Loucy (cell line): ENCODE results near the gene TSSK2.
"Not testable (repeated sequence)": the region's sequence is repeated elsewhere in the genome, so short reads cannot be mapped to it uniquely, and the experiment has no call there.

Source experiments
- H2AFZ ChIP-seq: fragments of 200-600 bp; sonication (generic); 2 replicates; pipeline ENCODE4 v1.6.0; 2016; ENCODE audit warnings: antibody characterized with exemption, mild to moderate bottlenecking, low read length, moderate library complexity
- H3F3A ChIP-seq: fragments of 200-600 bp; 2 replicates; pipeline ENCODE4 v1.6.0; 2016; ENCODE audit warnings: antibody characterized with exemption, low read depth, mild to moderate bottlenecking
- H3K27me3 ChIP-seq: fragments of 200-600 bp; sonication (generic); 2 replicates; pipeline ENCODE4 v1.6.1; 2014; ENCODE audit warnings: low read length, mild to moderate bottlenecking; ENCODE audit not compliant: insufficient read depth, poor library complexity, severe bottlenecking
- H3K36me3 ChIP-seq: fragments of 200-600 bp; sonication (generic); 2 replicates; pipeline ENCODE4 v1.6.1; 2016; ENCODE audit warnings: low read length; ENCODE audit not compliant: insufficient read depth
- H3K4me1 ChIP-seq: fragments of 200-600 bp; sonication (generic); 2 replicates; pipeline ENCODE4 v1.5.1; 2014; ENCODE audit warnings: low read length, mild to moderate bottlenecking; ENCODE audit not compliant: insufficient read depth, poor library complexity, severe bottlenecking
- H3K4me2 ChIP-seq: fragments of 200-600 bp; sonication (generic); 2 replicates; pipeline ENCODE4 v1.6.0; 2014; ENCODE audit warnings: antibody characterized with exemption, low read length, low read depth, mild to moderate bottlenecking; ENCODE audit not compliant: poor library complexity, severe bottlenecking
- H3K4me3 ChIP-seq: fragments of 200-600 bp; sonication (generic); 2 replicates; pipeline ENCODE4 v1.5.1; 2014; ENCODE audit warnings: low read length, mild to moderate bottlenecking, mixed read lengths; ENCODE audit not compliant: poor library complexity, severe bottlenecking
- H3K79me2 ChIP-seq: fragments of 200-600 bp; sonication (generic); 2 replicates; pipeline ENCODE4 v1.6.1; 2014; ENCODE audit warnings: low read length; ENCODE audit not compliant: insufficient read depth
- H3K9ac ChIP-seq: fragments of 200-600 bp; sonication (generic); 2 replicates; pipeline ENCODE4 v1.6.0; 2014; ENCODE audit warnings: mild to moderate bottlenecking, low read depth, low read length, moderate library complexity; ENCODE audit not compliant: poor library complexity, severe bottlenecking
- H3K9me2 ChIP-seq: fragments of 200-600 bp; sonication (generic); replicated peaks from 2 replicates; pipeline ENCODE4 v1.6.1; 2016; ENCODE audit warnings: low read depth, low read length, mixed read lengths
- H3K9me3 ChIP-seq: fragments of 200-600 bp; sonication (generic); 2 replicates; pipeline ENCODE4 v1.6.1; 2014; ENCODE audit warnings: mild to moderate bottlenecking, antibody characterized with exemption, low read length, low read depth; ENCODE audit not compliant: insufficient read depth
- H4K20me1 ChIP-seq: fragments of 200-600 bp; sonication (generic); 2 replicates; pipeline ENCODE4 v1.6.0; 2014; ENCODE audit warnings: antibody characterized with exemption, low read length, mild to moderate bottlenecking; ENCODE audit not compliant: insufficient read depth, poor library complexity, severe bottlenecking
- EZH2phosphoT487 ChIP-seq: fragments of 200-600 bp; IDR thresholded peaks from 2 replicates; pipeline ENCODE4 v1.6.1; 2018; ENCODE audit warnings: antibody characterized with exemption, mild to moderate bottlenecking, moderate library complexity, borderline replicate concordance
- TF ChIP-seq, protein P1 (sequence below): fragments of 200-600 bp; sonication (generic); conservative IDR thresholded peaks from 2 replicates; pipeline ENCODE4 v1.5.1; 2014; ENCODE audit warnings: mild to moderate bottlenecking, antibody characterized with exemption, low read length

TSSK2 gene

DNA sequence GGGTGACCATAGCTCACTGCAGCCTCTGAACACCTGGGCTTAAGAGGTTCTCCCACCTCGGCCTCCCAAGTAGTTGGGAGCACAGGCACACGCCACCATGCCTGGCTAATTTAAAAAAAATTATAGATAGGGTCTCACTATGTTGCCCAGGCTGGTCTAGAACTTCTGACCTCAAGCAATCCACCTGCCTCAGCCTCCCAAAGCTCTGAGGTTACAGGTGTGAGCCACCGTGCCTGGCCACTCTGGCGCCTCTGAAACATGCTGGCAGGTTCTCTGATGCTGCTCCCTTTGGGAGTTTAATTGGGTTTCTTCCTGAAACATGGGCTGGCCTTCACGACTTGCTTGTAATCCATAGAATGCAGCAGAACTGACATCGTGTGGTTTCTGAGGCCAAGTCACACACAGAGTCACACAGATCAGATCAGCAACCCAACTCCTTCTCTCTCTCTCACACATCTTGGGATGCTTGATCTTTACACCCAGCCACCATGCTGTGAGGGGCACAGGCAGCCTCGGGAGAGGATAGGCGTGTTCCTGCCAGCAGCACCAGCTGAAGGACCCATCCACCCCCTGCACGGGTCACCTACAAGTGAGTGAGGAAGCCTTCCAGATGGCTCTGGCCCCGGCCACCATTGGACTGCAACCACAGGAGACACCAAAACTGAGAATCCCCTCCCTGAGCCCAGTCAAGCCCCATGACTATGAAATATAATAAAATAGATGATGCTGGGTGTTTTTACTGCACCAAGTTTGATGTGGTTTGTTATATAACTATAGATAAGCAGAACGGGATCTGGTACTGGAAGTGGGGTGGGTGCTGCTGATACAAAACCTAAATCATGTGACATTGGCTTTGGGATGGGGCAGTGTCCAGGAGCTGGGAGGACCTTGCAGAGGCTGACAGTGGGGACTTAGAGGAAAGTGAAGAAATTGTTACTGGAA, 22.1 kb downstream of the TSSK2 start:
- Histone ChIP-seq H3K9me3 (no peaks in the 10 kb centered on the region), H3K9ac (no peak overlapping the region), H3K27me3 (no peaks in the 10 kb centered on the region), H3K4me3 (no peak overlapping the region), H3K4me2 (peak overlapping the region; percentile 10), H2AFZ (peak overlapping the region; percentile 70), H3K36me3 (no peaks in the 10 kb centered on the region), H4K20me1 (no peaks in the 10 kb centered on the region), H3F3A (no peaks in the 10 kb centered on the region), H3K9me2 (no peaks in the 10 kb centered on the region), H3K79me2 (no peaks in the 10 kb centered on the region), H3K4me1 (peaks cover 4% of the 10 kb centered on the region)
- no peak for TF ChIP-seq EZH2phosphoT487

DNA sequence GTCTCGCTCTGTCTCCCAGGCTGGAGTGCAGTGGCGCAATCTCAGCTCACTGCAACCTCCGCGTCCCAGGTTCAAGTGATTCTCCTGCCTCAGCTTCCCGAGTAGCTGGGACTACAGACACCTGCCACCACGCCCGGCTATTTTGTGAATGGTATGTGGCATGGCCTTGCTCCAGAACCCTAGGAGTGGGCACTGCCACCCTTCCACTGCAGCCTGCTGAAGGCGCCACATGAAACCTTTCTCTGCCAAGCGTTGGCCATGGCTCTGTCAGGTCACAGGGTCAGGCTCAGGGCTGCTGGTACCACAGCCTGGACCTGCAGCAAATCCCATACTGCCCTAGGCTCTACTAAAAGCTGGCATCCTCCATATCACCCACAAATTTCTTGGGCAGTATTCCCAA, 25.0 kb downstream of the TSSK2 start:
- H3K27me3 ChIP-seq, H3K4me3 ChIP-seq, H3K4me1 ChIP-seq, H3K36me3 ChIP-seq, H3K9ac ChIP-seq, H3K9me3 ChIP-seq, H2AFZ ChIP-seq, H3F3A ChIP-seq, H3K4me2 ChIP-seq, H3K9me2 ChIP-seq, H4K20me1 ChIP-seq, H3K79me2 ChIP-seq: not testable (repeated sequence)

DNA sequence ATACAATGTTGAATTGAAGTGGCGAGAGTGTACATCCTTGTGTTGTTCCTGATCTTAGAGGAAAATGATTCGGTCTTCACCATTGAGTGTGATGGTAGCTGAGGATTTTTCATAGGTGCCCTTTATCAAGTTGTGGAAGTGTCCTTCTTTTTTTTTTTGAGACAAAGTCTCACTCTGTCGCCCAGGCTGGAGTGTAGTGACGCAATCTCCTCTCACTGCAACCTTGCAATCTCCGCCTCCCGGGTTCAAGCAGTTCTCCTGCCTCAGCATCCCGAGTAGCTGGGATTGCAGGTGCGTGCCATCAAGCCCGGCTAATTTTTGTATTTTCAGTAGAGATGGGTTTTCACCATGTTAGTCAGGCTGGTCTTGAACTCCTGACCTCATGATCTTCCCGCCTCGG, 27.5 kb downstream of the TSSK2 start:
- not testable (repeated sequence) for H3K9me2 ChIP-seq, H3K4me2 ChIP-seq, H3F3A ChIP-seq, H3K4me3 ChIP-seq, H4K20me1 ChIP-seq, H3K79me2 ChIP-seq, H2AFZ ChIP-seq, H3K4me1 ChIP-seq, H3K27me3 ChIP-seq, H3K36me3 ChIP-seq, H3K9me3 ChIP-seq, H3K9ac ChIP-seq

DNA sequence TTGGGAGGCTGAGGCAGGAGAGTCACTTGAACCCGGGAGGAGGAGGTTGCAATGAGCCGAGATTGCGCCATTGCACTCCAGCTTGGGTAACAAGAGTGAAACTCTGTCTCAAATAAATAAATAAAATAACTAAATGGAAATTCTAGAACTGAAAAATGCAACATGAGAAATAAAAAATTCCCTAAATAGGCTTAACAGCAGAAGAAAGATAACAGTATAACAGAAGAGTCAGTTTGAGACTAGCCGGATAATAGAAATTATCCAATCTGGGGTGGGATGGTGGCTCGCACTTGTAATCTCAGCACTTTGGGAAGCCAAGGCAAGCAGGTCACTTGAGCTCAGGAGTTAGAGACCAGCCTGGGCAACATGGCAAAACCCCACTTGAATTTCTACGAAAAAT, 33.3 kb downstream of the TSSK2 start:
- H3K9ac ChIP-seq, result no peak overlapping the region
- H4K20me1 ChIP-seq, result no peaks in the 10 kb centered on the region
- H3K4me1 ChIP-seq, result no peaks in the 10 kb centered on the region
- no peak overlapping the region for H3K4me3 ChIP-seq
- no peaks in the 10 kb centered on the region for H3F3A ChIP-seq
- no peaks in the 10 kb centered on the region for H3K27me3 ChIP-seq
- no peaks in the 10 kb centered on the region for H3K79me2 ChIP-seq
- H2AFZ ChIP-seq, result no peak overlapping the region
- no peaks in the 10 kb centered on the region for H3K9me3 ChIP-seq
- H3K9me2 ChIP-seq, result no peaks in the 10 kb centered on the region
- no peaks in the 10 kb centered on the region for H3K36me3 ChIP-seq
- H3K4me2 ChIP-seq, result no peak overlapping the region
- TF ChIP-seq, protein P1, sequence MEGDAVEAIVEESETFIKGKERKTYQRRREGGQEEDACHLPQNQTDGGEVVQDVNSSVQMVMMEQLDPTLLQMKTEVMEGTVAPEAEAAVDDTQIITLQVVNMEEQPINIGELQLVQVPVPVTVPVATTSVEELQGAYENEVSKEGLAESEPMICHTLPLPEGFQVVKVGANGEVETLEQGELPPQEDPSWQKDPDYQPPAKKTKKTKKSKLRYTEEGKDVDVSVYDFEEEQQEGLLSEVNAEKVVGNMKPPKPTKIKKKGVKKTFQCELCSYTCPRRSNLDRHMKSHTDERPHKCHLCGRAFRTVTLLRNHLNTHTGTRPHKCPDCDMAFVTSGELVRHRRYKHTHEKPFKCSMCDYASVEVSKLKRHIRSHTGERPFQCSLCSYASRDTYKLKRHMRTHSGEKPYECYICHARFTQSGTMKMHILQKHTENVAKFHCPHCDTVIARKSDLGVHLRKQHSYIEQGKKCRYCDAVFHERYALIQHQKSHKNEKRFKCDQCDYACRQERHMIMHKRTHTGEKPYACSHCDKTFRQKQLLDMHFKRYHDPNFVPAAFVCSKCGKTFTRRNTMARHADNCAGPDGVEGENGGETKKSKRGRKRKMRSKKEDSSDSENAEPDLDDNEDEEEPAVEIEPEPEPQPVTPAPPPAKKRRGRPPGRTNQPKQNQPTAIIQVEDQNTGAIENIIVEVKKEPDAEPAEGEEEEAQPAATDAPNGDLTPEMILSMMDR, result no peak
- TF ChIP-seq EZH2phosphoT487, result no peak
